Gastroesophageal sphincter (tissue), 4 donors: ENCODE data around the gene THBS1. TPM values are rescaled to one million over a fixed set of nuclear protein-coding genes. Genes with fewer than 3 reads are reported as not detected.

Experiments
- ATAC-seq: fragments of 150-250 bp; one replicate; pipeline ENCODE4 v1.9.1; 2016; ENCODE audit warnings: mild to moderate bottlenecking, moderate library complexity
- H3K27ac ChIP-seq, 4 donors: fragments of 200-600 bp; sonication (generic) in 3 of 4; 1 replicate in 3 of 4; 2 replicates in 1 of 4; pipeline ENCODE4 v1.5.1; 2016 to 2019
- H3K27me3 ChIP-seq: fragments of 200-600 bp; sonication (generic); one replicate; pipeline ENCODE4 v1.5.1; 2019
- H3K36me3 ChIP-seq, 2 donors: fragments of 200-600 bp; sonication (generic); one replicate each; pipeline ENCODE4 v1.5.1; 2019; ENCODE audit warnings: control low read depth in 1 of 2
- H3K4me1 ChIP-seq, 3 donors: fragments of 200-600 bp; sonication (generic); 1 replicate in 2 of 3; 2 replicates in 1 of 3; pipeline ENCODE4 v1.5.1; 2016 to 2019; ENCODE audit warnings: control low read depth in 2 of 3
- H3K4me3 ChIP-seq, 2 donors: fragments of 200-600 bp; sonication (generic); one replicate each; pipeline ENCODE4 v1.5.1; 2019; ENCODE audit warnings: mild to moderate bottlenecking in 1 of 2, moderate library complexity in 1 of 2
- H3K9me3 ChIP-seq, 3 donors: fragments of 200-600 bp; sonication (generic); one replicate each; pipeline ENCODE4 v1.5.1; 2017 to 2019; ENCODE audit warnings: control low read depth in 2 of 3
- CTCF ChIP-seq, 4 experiments: fragments of 200-600 bp in 2 of 4; fragments of 450-650 bp in 2 of 4; sonication (generic) in 1 of 4; IDR thresholded peaks; one replicate each; pipeline ENCODE4 v1.5.1; 2017 to 2019; ENCODE audit warnings: antibody characterized with exemption in 4 of 4, mild to moderate bottlenecking in 2 of 4, moderate library complexity in 2 of 4
- EP300 ChIP-seq: sonication (generic); formaldehyde crosslinking; IDR thresholded peaks from one replicate; pipeline ENCODE4 v1.6.1; 2017; ENCODE audit warnings: antibody characterized with exemption, mild to moderate bottlenecking
- POLR2A ChIP-seq, 2 donors: fragments of 450-650 bp; IDR thresholded peaks; one replicate each; pipeline ENCODE4 v1.6.1; 2017; ENCODE audit warnings: antibody characterized with exemption in 2 of 2, mild to moderate bottlenecking in 2 of 2, moderate library complexity in 1 of 2
- POLR2AphosphoS5 ChIP-seq: sonication (generic); formaldehyde crosslinking; IDR thresholded peaks from one replicate; pipeline ENCODE4 v1.6.1; 2017; ENCODE audit warnings: antibody characterized with exemption
- WGBS, 2 donors: methylation state at CpG; one replicate each; pipeline ENCODE4 v1.1.5; 2018; ENCODE audit warnings: low coverage in 1 of 2; 5-methylcytosine and 5-hydroxymethylcytosine counted together
- total RNA-seq, 4 donors: library from RNA; depleted of rRNA; stranded (reverse); fragments of >200 nt; gene quantifications; one replicate each; pipeline ENCODE4 v1.1.0, GENCODE V29; 2016

The THBS1 gene
- total RNA-seq, 4 donors from 2014 or later: 183 to 1,645 (median 277) TPM

- H3K27ac ChIP-seq: peak overlapping the region in 1 of 4 donors; percentile 50
- no peaks in the 10 kb centered on the region for H3K9me3 ChIP-seq
- 60 to 79% methylated on average over 1 to 2 of the region's 2 CpGs for WGBS, 2 donors
- TF ChIP-seq POLR2AphosphoS5 (no peak), CTCF (IDR thresholded peaks at IDR 0.05) (no peak), POLR2A (IDR thresholded peaks at IDR 0.05) (no peak), EP300 (no peak)
- H3K36me3 ChIP-seq: no peaks in the 10 kb centered on the region
- H3K4me1 ChIP-seq: peaks cover 0 to 21% (median 5%) of the 10 kb centered on the region in 3 donors
- H3K27me3 ChIP-seq: no peaks in the 10 kb centered on the region
- no peak overlapping the region for H3K4me3 ChIP-seq
- ATAC-seq: no peak
Observed at GRCh38 chr15:39573287-39573686, 7.6 kb upstream of the THBS1 start.

GRCh38 chr15:39573844-39574243 lies 7.0 kb upstream of the THBS1 start:
- no peaks in the 10 kb centered on the region for H3K27me3 ChIP-seq
- H3K9me3 ChIP-seq: no peaks in the 10 kb centered on the region
- no peaks in the 10 kb centered on the region for H3K36me3 ChIP-seq
- H3K4me3 ChIP-seq: no peak overlapping the region
- peaks cover 0 to 26% (median 5%) of the 10 kb centered on the region in 3 donors for H3K4me1 ChIP-seq
- TF ChIP-seq POLR2A (IDR thresholded peaks at IDR 0.05) (no peak), EP300 (no peak), POLR2AphosphoS5 (no peak), CTCF (IDR thresholded peaks at IDR 0.05) (no peak)
- WGBS, 2 donors: 21 to 26% methylated on average over 4 of the region's 4 CpGs
- H3K27ac ChIP-seq: peak overlapping the region in 1 of 4 donors; percentile 50
- ATAC-seq: no peak

GRCh38 chr15:39574427-39574826 lies 6.5 kb upstream of the THBS1 start:
- no peaks in the 10 kb centered on the region for H3K9me3 ChIP-seq
- TF ChIP-seq POLR2A (IDR thresholded peaks at IDR 0.05): no peak
- no peak for TF ChIP-seq EP300
- no peak for TF ChIP-seq POLR2AphosphoS5
- peak overlapping the region in 1 of 4 donors; percentile 50 for H3K27ac ChIP-seq
- H3K4me1 ChIP-seq: peaks cover 0 to 32% (median 5%) of the 10 kb centered on the region in 3 donors
- ATAC-seq: peak; percentile 72
- no peaks in the 10 kb centered on the region for H3K36me3 ChIP-seq
- no peaks in the 10 kb centered on the region for H3K27me3 ChIP-seq
- H3K4me3 ChIP-seq: no peak overlapping the region
- 55 to 82% methylated on average over 1 of the region's 1 CpG for WGBS, 2 donors

GRCh38 chr15:39575180-39575579 lies 5.7 kb upstream of the THBS1 start:
- H3K36me3 ChIP-seq: no peaks in the 10 kb centered on the region
- H3K27ac ChIP-seq: no peak overlapping the region
- no peak overlapping the region for H3K4me3 ChIP-seq
- 93 to 100% methylated on average over 3 to 5 of the region's 6 CpGs for WGBS, 2 donors
- ATAC-seq: no peak
- no peaks in the 10 kb centered on the region for H3K27me3 ChIP-seq
- H3K4me1 ChIP-seq: peaks cover 0 to 32% (median 9%) of the 10 kb centered on the region in 3 donors
- TF ChIP-seq POLR2AphosphoS5: no peak
- TF ChIP-seq POLR2A (IDR thresholded peaks at IDR 0.05): no peak
- H3K9me3 ChIP-seq: no peaks in the 10 kb centered on the region

- H3K36me3 ChIP-seq: peaks cover 0 to 21% of the 10 kb centered on the region in 2 donors
- WGBS, 2 donors: 18 to 39% methylated on average over 2 to 5 of the region's 5 CpGs
- peak overlapping the region in 1 of 2 donors; percentile 80 for H3K4me3 ChIP-seq
- no peaks in the 10 kb centered on the region for H3K27me3 ChIP-seq
- TF ChIP-seq CTCF (IDR thresholded peaks at IDR 0.05): peak in 3 of 4 experiments; percentile 13 to 45 (median 35)
- no peak for TF ChIP-seq POLR2AphosphoS5
- no peak for TF ChIP-seq EP300
- TF ChIP-seq POLR2A (IDR thresholded peaks at IDR 0.05): no peak
- ATAC-seq: no peak
- H3K9me3 ChIP-seq: no peaks in the 10 kb centered on the region
- peak overlapping the region; percentile 93 to 98 (median 96) for H3K27ac ChIP-seq
- peaks cover 0 to 56% (median 7%) of the 10 kb centered on the region in 3 donors for H3K4me1 ChIP-seq
Observed at GRCh38 chr15:39578851-39579486, 1.9 kb upstream of the THBS1 start.
